Stimulated activated CD8-positive, alpha-beta memory T cell treated with anti-CD3 and anti-CD28 coated beads, Interleukin-15, amount 100 ng/mL, for 1 hour (primary cell): Measurements from ENCODE around the gene CAPN1.
"Not testable (repeated sequence)": the region's sequence is repeated elsewhere in the genome, so short reads cannot be mapped to it uniquely, and the experiment has no call there.

ENCODE experiments used
- DNase-seq: peaks from one replicate; pipeline ENCODE4 v3.0.0-alpha.2; 2020; ENCODE audit warnings: low read depth

The CAPN1 gene

DNA sequence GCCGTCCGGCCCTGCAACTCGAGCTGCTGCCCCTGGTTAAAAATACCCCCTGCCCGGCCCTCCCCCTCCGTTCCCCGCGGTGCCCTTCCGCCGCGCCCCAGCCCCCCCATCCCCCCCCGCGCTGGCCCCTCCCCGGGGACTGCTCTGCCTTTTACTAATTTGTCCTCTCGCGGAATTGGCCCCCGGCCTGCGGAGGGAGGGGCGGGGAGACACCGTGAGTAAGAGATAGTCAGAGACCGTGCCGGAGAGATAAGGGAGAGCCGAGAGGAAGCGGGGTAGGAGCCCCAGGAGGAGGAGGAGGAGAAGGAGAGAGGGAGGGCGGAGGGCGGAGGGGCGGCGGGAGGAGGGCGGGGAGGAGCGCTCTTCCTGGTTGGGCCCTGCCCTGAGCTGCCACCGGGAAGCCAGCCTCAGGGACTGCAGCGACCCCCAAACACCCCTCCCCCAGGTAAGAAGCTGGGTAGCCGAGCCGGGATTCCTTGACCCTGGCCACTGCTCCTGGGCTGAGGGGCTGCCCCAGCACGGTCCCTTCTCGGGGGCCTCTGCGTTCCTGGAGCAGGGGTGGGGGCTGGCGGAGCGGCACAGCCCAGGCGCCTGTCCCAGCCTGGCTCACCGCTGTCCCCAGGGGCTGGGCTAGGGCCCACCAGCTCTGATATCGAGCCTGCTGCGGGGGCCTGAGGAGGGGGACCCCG is at the start of gene CAPN1:
Gene CAPN1, plus strand, starts transcription at position 360 of the 689 bp plus-strand sequence. CDS start 774 bp downstream, outside the sequence.
- DNase-seq: peak; percentile 34

- no peak for DNase-seq
Observed at GRCh38 chr11:65132238-65132987, 49.3 kb upstream of the CAPN1 start.

- no peak for DNase-seq
Observed at GRCh38 chr11:65132988-65133700, 48.6 kb upstream of the CAPN1 start.

DNA sequence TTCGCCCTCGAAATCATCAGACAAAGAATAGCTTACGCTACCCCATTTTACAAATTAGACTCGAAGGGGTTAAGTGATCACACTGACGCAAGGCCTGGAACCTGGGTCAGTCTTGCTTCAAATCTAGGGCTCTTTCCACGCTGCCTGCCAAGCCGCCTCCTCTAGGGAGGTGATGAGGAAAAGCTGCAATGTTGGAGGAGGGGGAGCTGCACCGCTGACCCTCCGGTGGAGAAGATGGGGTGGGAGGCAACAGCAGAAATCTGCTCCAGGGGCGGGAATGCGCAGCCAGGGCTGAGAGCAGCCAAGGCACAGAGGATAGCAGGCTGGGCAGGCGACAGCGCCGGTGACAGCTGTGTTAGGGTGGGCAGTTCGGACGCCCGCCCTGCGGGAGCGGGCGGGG is 48.0 kb upstream of the CAPN1 start:
- DNase-seq: no peak

- DNase-seq: peak; percentile 81
Observed at GRCh38 chr11:65134240-65134951, 47.3 kb upstream of the CAPN1 start, which contains the start of gene SYVN1. Gene SYVN1, minus strand, starts transcription at chr11:65134519. Its CDS starts 918 bp downstream, at chr11:65133601.

DNA sequence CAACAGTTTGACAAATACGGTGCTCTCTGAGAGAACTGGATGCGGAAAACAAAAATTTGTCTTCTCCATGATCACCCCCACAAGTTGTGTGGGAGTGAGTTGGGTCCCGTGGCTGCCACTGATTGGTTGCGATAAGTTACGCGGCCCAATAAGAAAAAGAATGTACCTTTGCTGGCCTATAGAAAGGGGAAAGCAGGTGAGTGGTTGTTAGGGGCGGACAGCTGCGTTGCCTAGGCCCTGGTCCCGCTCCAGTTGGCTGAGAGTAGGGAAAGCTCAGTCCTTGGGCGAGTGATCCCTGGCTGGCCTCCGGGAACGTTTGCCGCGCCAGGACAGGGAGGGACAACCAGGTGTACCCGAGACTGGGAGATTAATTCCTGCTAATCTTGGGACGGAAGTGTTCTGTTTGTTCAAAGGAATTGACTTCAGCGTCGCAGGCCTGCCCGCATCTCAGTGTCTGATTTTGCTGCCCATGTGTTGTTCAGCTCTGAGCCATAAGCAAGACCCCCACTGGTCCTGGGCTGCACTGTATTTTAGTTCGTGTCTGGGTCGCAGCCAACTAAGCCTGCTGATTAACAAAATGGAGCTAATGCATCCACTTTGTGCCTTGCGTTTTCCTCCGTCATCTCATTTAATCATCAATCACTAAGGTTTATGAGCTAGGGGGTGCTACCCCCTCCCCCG is 46.6 kb upstream of the CAPN1 start:
- DNase-seq: peak; percentile 59

- DNase-seq: no peak
Observed at GRCh38 chr11:65135633-65136145, 46.0 kb upstream of the CAPN1 start.

DNA sequence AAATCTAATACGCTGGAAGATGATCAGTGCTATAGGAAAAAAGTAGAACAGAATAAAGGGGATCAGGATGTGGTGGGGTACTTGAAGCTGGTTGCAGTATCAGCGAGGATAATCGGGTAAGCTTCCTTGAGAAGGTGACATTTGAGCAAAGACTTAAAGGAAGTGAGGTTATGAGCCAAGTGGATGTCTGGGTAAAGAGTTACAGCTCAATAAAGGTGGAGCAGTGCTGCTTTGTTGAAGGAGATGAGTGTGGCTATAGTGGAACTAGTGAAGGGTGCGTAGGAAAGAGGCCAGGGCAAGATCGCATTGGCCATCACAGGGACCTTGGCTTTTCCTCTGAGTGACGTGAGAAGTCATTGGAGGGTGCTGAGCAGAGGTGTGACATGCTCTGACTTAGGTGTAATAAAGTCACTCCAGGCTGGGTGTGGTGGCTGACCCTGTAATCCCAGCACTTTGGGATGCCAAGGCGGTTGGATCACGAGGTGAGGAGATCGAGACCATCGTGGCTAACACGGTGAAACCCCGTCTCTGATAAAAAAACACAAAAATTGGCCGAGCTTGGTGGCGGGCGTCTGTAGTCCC is 45.1 kb upstream of the CAPN1 start:
- no peak for DNase-seq

DNA sequence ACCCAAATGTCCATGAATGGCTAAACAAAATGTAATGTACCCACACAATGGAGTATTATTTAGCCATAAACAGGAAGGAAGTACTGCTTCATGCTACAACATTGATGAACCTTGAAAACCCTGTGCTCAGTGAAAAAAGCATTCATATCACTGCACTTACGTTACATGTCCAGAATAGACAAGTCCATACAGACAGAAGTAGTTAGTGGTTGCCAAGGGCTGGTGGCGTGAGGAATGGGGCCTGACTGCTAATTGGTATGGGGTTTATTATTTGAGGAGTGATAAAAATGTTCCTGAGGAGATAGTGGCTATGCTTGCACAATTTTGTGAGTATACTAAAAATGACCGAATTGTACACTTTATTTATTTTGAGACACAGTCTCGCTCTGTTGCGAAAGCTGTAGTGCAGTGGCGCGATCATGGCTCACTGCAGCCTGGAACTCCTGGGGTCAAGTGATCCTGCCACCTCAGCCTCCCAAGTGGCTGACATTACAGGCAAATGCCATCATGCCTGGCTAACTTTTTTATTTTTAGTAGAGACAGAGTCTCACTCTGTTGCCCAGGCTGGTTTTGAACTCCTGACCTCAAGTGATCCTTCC is 39.7 kb upstream of the CAPN1 start:
- no peak for DNase-seq

- DNase-seq: no peak
Observed at GRCh38 chr11:65147352-65148075, 34.2 kb upstream of the CAPN1 start.

DNA sequence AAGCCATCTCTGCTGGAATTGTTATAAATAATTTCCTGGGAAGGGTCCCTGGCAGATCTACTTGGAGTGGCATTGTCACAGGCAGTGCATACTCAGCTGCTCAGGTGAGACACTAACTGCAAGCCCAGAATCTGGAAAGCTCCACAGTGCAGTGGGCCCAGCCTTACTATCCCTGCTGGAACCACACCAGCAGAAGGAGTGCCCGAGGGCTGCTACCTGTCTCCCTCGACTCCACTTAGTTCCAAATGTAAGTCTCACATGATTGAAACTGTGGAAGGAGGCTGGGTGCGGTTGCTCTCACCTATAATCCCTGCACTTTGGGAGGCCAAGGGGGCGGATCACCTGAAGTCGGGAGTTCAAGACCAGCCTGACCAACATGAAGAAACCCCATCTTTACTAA is 33.1 kb upstream of the CAPN1 start:
- no peak for DNase-seq

- not testable (repeated sequence) for DNase-seq
Observed at GRCh38 chr11:65150131-65150508, 31.6 kb upstream of the CAPN1 start.

- no peak for DNase-seq
Observed at GRCh38 chr11:65150509-65151299, 31.0 kb upstream of the CAPN1 start.

DNA sequence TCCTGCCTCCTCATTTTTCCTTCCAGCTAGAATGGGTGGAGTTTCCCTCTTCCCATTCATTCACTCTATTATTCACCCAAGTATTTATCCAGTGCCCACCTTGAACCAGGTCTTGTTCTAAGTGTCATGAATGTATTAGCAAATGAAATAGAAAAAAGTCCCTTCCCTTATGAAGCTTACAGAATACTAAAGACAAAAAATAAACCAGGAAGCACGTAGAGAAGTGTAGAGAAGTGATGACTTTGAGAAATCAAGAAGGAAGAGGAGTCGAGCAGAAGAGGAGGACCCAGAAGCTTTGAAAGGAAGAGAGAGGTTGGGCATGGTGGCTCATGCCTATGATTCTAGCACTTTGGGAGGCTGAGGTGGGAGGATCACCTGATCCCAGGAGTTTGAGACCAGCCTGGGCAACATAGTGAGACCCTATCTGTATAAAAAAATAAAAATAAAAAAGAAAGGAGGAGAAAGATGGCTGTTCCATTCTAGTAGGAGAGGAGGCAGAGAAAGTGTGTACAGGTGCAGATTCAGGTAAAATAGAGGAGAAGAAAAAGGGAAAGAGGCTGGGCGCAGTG is 30.3 kb upstream of the CAPN1 start:
- no peak for DNase-seq

DNA sequence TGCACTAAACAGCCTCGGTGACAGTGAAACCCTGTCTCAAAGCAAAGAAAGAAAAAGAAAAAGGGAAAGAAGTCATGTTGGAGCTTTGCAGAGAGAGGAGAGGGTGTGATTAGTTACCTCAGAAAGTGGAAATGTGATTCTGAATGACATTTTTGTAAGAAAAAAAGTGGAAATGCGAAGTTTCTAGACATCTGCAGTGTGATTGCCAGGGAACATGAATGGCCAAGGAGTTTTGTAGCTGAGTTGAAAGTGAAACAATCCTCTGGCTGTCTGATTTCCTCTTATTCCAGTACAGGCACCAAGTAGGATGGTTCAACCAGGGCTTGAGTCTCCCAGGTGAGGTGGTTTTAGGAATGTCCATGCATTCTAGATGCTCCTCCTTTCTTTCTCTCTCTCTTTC is 29.6 kb upstream of the CAPN1 start:
- DNase-seq: no peak

DNA sequence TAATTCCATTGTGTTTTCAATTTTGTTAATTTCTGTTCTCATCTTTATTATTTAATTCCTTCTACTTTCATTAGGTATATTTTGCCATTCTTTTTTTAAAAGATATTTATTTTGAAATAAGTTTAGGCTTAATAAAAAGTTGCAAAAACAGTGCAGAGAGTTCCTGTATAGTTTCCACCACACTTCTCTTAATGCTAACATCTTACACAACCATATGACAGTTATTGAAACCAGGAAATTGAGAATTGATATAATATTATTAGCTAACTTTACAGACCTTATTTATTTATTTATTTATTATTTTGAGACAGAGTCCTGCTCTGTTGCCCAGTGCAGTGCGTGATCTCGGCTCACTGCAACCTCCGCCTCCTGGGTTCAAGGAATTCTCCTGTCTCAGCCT is 25.5 kb upstream of the CAPN1 start:
- DNase-seq: no peak

DNA sequence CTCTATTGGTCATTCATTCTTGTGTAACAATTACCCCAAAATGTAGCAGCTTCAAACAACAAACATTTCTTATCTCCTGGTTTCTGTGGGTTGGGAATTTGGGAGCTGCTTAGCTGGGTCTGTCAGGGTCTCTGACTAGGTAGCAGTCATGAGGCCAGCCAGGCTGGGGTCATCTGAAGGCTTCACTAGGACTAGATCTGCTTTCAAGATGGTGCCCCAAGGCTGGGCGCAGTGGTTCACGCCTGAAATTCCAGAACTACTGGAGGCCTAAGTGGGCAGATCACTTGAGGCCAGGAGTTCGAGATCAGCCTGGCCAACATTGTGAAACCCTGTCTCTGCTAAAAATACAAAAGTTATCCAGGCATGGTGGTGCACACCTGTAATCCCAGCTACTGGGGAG is 24.8 kb upstream of the CAPN1 start:
- no peak for DNase-seq

- DNase-seq: no peak
Observed at GRCh38 chr11:65157336-65157735, 24.4 kb upstream of the CAPN1 start.

DNA sequence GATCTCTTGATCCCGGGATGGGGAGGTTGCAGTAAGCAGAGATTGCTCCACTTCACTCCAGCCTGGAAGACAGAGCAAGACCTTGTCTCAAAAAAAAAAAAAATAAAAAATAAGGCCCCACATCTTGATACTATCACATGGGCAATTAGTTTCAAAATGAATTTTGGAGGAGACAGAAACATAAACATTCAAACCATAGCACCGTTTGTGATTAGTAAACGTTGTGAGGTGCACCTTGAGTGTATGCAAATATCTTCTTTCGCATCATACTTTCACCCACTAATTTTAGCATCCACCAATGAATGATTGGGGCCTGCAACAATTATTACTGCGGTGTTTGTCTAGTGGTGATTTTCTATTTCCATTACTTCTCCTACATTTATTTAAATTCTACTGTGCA is 22.7 kb upstream of the CAPN1 start:
- DNase-seq: no peak
